SH-SY5Y (cell line): Measurements from ENCODE around the gene OPN4.

ENCODE experiments used
- GATA2 ChIP-seq: IDR thresholded peaks from 2 replicates; pipeline ENCODE4 v1.6.1; 2011; ENCODE audit warnings: mild to moderate bottlenecking, low read depth, low read length
- GATA3 ChIP-seq: IDR thresholded peaks from 2 replicates; pipeline ENCODE4 v1.6.1; 2011; ENCODE audit warnings: low read depth, mild to moderate bottlenecking, low read length, moderate library complexity

DNA sequence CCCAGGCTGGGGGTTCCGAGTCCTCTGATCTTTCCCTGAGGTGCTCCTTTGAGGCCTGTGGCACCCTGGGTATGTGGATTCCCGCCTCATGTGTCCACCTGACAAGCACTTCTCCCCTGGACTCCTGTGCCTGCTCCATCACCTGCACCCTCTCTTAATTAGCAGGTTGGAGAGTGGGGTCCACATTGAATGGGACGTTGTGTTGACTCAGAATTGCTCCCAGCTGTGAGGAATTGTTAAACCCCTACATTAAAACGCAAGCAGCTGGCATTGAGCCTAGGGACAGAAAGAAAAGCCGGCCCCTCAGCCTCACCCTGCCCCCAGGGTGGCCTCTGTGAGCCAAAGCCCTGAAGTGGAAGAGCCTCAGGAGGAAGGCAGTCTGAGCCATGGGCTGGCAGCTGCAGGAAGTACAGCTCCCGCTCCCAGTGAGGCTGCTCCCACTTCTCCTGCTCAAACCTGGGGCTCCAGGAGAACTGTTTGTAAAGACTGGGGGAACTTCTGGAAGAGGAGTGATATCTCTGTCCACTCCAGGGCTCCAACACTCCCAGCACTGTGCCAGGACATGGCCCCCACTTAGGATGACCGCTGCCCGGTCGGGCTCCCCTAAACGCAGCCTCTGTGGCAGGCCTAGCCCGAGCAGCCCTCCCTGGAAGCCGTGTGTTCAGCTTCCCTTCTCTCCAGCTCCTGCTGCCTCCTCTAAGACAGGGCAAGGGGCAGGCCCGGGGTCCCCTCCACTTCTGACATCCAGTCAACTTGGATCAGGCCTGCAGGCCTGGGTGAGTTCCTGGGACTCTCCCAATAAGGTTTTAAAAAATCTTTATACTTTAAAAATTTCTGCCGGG is 1.8 kb upstream of the OPN4 start:
- TF ChIP-seq GATA2: no peak
- TF ChIP-seq GATA3: no peak
